HG02973 (cell line): ENCODE data around the gene USP13.

Experiments used
- ATAC-seq: cut with Tn5 transposase; IDR thresholded peaks from one replicate; pipeline ENCODE4 v1.9.1; 2021; ENCODE audit warnings: moderate library complexity; ENCODE audit not compliant: unreplicated experiment

The USP13 gene

DNA sequence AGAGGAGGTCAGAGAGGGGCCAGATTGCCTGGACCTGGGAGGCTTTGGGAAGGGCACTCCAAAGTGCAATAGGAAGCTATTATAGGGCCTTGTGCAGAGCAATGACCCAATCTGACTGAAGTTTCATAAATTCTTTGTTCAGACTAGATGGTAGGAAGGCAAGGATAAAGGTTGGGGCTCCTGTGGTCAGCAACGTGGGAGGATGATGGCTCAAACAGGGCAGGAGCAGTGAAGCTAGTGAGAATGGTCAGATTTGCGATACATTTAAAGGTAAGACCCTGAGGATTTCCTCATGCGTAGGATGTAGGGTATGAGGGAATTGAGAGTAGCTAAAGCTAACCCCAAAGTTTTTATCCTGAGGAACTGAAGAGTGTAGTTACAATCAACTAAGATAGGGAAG lies 139.0 kb downstream of the USP13 start:
- ATAC-seq: no peak

DNA sequence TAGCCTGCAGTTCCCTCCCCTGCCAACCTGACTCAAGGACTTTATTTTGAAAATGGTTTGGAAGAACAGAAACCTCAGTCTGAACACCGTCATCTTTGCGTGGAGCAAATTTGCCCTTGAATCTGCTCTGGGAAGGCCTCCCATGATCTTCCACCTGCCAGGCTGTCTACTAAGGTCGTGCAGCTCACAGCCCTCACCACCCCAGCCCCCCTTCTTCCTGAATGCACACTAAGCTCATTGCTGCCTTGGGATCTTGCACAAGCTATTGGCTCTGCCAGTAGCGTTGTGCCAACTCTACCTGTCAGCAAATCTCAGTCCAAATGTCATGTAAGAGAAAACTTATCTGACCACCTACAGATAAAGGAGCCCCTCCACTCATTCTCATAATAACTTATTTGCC lies 141.5 kb downstream of the USP13 start:
- ATAC-seq: no peak

DNA sequence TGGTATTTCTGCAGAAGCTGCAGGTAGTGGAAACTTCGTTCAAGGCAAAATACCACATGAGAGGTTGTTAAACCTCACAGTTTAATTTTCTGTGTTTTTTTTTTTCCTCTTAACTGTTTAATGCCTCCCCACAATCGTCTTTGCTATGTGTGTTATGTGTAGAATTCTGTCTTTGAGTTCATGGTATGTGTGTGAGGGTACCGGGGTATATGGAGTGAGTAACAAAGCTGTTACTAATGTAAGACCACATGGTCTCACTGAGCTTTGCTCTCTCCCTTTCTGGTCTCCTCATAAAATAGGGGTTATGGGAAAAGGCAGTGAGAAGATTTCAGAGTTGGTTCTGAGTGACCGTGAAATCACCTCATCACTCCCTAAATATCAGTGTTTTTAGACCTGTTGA lies 143.6 kb downstream of the USP13 start:
- ATAC-seq: no peak

DNA sequence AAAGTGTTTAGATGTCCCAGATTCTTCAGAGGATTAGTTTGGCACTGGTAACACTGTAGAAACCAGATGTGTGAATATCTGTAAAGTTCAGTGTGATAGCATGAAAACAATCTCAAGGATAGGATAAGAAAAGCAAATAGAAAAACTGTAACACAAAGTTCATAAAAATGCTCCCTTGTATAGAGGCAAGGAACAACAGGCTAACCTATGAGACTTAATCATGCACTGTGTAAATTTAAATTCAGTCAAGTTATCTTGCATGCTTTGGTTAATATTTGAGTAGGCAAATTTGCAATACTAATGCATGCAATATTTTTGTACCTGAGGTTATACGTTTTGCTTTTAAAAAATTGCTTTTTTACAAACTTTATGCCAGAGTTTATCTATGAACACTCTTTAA lies 144.4 kb downstream of the USP13 start:
- no peak for ATAC-seq

DNA sequence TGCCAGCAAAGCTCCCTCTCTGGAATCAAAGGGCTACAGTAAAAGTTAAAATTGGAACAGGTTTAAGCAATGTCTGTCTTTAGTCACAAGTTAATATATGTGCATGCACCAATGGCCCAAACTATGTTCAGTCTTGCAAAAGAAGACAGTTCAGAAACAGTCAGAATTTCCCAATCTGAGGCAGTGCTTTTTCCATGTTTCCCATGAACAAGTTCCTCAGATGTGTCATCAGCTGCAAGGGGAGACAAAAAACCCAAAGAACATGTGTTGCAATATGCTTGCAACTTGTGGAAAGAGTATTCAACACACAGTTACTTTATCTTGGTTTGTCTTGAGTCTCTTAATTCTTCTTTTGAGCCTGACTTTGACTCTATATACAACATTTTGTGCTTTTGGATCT lies 148.4 kb downstream of the USP13 start:
- ATAC-seq: no peak

DNA sequence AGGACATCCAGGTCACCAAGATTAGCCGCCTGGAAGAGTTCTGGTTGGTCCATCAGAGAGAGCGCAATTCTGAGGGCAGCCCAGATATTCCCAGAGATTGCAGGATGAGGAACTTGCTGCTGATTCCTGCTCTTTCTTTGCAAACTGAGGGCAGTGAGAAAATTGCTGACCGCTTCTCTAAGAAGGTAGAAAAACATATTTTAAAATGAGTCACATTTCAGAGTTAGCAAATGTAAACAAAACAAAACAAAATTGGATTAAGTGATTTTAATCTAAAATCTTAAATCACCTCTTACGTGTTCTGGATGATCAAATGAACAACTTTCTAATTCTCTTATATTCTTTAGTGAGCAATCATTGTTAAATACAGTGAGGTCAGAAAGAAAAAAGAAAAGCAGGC lies 149.0 kb downstream of the USP13 start:
- ATAC-seq: no peak

DNA sequence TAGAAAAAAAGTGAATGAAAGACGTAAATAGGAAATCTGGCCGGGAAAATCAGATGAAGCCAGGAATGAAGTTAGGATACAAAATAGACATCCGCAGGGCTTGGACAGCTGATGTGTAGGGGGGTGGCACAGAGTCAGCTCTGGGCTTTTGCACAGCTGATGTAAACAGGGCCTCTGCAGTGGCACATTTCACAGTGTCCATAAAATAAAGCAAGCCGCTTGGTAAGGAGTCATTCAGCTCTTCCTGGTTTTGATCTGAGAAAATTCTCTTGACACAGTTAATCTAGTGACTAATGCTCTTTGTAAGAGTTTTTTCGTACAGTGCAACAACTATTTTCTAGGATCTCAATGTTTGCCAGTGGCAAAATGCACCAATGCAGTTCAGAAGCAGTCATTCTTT lies 153.3 kb downstream of the USP13 start:
- ATAC-seq: no peak

DNA sequence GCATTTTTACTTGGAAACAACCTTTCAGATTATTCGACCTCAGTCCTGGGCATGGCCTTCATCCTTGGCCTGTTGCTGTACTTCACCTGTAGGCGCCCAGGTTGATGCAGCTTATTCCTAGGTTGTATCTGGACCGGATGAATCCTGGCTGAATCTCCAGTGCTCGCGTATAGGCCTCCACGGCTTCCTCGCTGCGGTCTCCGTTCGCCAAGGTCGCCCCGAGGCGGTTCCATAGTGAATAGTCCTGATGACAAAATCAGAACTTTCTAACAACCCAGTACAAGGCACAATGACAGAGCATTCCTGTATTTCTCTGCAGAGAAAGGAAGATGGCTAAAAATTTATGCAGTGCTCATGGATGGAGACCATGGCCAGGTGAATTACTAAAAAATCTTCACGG lies 154.7 kb downstream of the USP13 start:
- ATAC-seq: no peak

DNA sequence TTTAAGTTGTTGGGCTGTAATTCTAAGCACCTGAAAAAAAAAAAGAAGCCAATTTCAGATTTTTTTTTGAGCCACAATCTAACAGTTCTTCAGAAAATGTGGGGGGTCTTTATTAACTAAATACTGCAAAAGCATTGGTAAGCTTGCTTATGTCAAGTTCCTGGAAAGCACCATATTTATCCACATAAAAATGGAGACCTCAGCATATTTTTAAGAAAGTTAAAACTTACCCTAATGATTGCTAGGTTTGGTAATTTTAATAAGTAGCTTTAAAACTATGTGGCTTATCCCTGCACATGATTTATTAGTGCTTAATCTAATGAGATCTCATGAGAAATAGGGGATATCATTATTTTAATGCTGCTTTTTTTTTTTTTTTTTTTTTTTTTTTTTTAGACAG lies 156.8 kb downstream of the USP13 start:
- no peak for ATAC-seq

DNA sequence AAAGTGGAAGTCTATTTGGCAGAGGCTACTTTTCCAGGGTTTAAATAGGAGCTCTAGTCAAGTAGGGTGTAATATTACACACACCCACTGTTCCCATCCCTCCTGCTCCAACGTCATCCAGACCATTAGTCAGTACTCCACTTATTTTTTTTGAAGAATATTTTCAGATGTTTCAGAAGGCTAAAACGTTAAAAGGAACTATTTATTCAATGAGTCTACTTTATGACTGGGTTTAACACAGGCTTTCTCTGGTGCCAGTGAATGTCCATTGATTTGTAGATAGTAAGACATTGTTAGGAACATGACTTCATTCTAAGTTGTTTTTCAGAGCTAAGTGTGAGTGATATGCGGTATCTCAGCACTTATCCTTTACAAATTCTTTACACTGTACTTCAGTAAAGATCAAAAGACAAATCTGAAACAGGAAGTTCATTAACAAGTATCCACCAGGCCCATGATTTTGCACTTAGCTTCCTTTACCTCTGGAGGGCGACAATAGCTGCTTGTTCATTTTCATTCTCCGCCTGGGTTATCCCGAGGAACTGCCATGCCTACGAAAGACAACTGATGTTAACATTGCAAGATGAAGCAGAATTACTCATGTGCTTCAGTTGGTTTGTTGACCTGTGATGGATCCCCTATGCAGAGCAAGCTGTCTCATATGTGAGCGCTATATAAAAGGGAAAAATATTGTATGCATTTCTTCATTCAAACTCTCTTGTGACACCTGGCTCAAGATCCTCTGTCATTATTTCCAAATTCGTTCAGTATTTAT lies 158.7 kb downstream of the USP13 start:
- peak; percentile 68 for ATAC-seq

DNA sequence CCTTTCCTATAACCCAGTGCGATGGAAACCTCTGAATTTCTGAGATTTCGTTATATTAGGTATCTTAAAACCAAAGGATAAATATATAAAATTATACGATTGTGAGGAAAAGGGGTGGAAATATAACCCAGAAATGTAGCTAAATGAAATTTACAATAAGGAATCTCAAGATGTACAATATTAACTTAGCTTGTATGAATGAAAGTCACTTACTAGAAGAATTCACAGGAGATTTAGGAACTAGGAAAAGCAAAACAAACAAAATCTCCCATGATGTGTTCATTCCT lies 159.2 kb downstream of the USP13 start:
- ATAC-seq: no peak

DNA sequence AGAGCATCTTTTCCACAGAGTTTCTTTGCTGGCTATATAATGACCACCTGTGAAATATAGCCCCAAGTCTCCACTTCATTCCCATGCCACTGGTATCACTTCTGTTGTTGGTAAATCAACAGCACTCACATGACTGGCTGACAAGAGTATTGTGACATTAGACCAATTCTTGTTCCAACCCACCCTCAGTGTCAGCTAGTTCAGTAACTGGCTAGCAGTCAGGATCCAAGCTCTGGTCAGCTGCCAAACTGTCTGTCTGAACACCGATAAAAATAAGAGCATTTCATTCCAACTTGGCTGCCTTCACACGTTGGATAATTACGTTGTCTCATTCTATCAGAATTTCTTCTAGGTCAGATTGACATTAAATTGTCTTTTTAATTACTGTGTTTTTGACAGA lies 166.5 kb downstream of the USP13 start:
- ATAC-seq: no peak

DNA sequence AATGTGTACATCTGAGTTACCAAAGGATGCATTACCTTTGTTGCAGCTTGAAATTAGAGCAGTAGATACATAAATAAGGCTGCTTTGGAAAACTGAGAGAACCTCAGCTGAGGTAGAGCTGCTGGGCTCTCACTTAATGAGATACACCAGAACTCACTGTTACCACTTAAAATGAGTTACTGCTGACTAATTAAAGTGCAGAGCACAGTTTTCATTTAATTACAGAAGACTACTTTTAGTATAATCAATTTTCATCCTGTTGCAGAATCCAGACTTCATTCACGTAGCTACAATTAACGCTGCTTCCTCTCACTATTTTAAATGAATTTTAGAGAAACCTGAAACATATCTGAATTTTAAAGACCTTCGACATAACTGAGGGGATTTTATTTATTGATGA lies 169.5 kb downstream of the USP13 start:
- no peak for ATAC-seq

DNA sequence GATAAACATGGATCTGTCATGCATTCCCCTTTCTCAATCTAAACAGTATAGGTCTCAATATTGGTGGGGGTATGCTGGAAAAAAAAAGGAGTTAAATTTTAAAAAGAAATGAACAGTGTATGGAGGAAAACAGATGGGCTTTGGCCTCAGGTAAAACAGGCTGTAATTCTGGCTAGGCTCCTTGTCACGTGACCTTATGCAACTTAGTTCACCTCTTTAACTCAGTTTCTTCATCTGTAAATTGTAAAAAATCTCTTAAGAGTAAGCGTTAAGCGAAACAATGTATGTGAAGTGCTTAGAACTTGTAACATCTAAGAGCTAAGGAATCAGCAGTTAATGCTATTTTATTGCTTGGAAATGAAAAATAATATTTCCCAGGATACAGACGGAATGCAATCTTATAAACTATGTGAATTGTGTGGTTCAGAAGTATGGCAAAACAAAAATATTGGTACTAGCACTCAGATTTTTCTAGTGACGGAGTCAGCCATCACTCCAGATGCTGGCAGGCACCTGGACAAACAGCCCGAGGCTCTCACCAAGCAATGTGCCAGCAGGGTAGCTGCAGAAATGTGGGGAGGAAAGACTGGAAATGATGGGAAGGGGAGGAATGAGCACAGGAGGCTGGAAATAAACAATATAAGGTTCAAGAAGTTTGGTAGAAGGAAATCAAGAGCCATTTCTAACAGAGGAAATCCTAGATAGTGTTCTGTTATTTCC lies 172.8 kb downstream of the USP13 start:
- ATAC-seq: no peak

DNA sequence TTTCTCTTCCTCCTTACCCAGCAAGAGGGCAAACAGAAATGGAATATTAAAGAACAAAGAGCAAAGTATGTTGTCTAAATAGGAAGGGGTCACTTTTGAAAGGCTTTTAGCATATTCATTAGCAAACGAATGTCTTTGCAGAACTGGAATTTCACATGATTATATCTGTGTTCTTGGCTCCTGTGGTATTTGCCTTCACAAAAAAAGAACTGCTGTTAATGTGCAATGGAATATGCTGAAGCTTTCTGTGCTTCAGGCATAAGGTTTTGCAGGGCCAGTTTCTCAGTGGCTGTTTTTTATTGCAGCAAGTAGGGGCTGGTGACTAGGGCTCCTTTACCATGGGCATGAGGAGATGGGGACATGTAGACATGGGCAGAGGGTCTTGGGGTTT lies 173.4 kb downstream of the USP13 start:
- ATAC-seq: no peak

DNA sequence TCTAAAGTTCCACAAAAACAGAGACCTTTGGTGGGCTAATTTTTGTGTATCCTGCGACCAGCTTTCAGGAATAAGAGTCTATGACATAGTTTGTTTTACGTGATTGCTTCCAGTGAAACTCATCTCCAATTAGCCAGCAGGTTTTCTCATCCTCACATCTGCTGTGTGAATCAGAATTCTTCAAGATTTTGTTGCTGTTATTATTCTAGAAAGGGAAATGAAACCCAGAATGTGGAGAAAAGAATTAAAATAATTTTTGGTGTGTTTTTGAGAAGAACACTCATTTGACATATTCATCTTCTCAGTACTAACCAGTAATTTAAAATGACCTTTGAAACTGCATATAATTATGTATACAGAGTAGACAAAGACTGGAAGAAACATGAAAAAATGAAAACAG lies 175.9 kb downstream of the USP13 start:
- ATAC-seq: no peak

DNA sequence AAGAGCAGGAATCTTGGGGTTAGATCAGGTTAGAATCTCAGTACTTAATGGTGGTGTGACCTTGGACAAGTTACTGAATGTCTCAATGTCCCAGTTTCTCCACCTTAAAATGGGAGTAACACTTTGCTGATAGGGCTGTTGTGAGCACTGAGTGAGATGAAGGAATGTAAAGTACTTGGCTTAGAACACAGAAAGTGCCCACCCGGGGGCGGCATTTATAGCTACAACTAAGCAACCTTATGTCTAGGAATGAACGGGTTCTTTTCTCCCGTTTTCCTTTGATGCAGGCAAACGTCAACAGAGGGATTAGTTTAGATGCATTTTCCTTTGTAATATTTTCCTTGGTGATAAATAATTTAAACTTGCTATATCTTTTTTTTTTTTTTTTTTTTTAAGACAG lies 176.6 kb downstream of the USP13 start:
- ATAC-seq: no peak

DNA sequence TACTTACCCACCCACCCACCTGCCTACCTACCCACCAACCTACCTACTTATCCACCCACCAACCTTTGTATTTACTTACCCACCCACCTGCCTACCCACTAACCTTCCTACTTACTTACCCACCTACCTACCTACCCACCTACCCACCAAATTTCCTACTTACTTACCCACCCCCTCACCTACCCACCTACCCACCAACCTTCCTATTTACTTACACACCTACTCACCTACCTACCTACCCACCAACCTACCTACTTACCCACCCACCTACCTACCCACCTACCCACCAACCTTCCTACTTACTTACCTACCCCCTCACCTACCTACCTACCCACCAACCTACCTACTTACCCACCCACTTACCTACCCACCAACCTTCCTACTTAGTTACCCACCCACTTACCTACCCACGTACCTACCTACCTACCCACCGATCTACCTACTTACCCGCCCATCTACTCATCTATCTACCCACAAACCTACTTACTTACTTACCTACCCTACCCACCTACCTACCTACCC lies 179.6 kb downstream of the USP13 start:
- no peak for ATAC-seq

DNA sequence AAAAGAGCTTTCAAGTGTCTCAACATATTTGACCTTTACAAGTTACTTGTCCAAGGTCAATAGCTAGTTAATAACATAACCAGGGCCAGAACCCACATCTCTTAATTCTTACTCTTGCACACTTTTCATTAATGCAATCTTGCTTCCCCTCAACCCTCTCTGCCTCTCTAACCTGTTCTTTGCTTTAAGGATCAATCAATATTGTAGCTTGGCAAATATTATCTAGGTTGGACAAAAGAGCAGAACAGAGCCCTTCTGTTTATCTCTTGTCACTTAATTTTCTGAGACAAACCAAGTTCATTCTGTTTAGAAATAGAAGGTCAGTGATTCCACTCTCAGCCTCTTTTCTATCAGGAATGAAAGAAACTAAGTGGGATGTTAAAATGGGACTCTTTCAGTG lies 180.5 kb downstream of the USP13 start:
- ATAC-seq: no peak

DNA sequence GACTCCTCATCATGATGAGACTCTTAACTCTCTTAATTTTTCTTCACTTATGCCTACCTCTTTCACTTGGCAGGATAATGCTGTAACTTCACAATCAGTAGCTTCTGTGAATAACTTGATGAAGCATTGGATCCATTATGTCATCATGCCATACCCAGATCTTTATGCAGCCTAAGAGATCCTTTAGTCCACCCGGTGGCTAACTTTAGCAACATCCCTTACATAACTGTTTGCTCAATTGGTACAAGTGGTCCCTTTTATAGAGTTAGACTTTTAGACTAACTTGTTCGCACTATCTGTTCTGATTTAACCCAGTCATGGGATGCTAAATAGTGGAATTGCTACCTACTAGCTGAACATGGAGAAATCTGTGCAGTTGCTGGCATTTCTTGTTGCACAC lies 184.5 kb downstream of the USP13 start:
- ATAC-seq: no peak
